H1 (cell line): ENCODE measurements around the gene HS1BP3. TPM values are rescaled to one million over a fixed set of nuclear protein-coding genes. Genes with fewer than 3 reads are reported as not detected.

Experiments
- CHD2 ChIP-seq: IDR thresholded peaks from 2 replicates; pipeline ENCODE4 v1.6.1; 2012; ENCODE audit warnings: low read length, improper control_type of control experiment
- ZNF274 ChIP-seq: IDR thresholded peaks from 2 replicates; pipeline ENCODE4 v1.7.0; 2012; ENCODE audit warnings: low read length, borderline replicate concordance; ENCODE audit errors: extremely low read depth
- polyA plus RNA-seq, 7 experiments: library from polyadenylated mRNA; depleted of rRNA in 3 of 7; stranded (reverse) in 5 of 7; unstranded in 2 of 7; fragments of >200 nt in 5 of 7; fragments of 200-250 nt in 2 of 7; gene quantifications; 1 replicate in 5 of 7; 2 replicates in 1 of 7; 4 replicates in 1 of 7; pipeline versions ENCODE4 v1.2.1 to v1.2.3, GENCODE V29; 2011 to 2013; ENCODE audit warnings: missing spikeins in 2 of 7, mixed read lengths in 2 of 7
- total RNA-seq: library from RNA; stranded (reverse); fragmentation: NEBNext Ultra II Directional; extraction: Animal tissue kit (Norgen Biotek cat#: 25700); gene quantifications from 2 replicates; pipeline ENCODE4 v1.2.1, GENCODE V29; 2021

Gene HS1BP3
- total and polyA plus RNA-seq, 2 of the 8 experiments (the other 6 are each of a cell fraction or from before 2014, with no cell fraction given), result 11.1 to 11.3 TPM

GRCh38 chr2:20671036-20671735, 20.3 kb upstream of the HS1BP3 start (continued):
- TF ChIP-seq ZNF274 (no peak), CHD2 (no peak)
